ENCODE measurements around the gene ZNRF2.

- TF ChIP-seq CTCF (IDR thresholded peaks at IDR 0.05) = no peak
- TF ChIP-seq POLR2A (IDR thresholded peaks at IDR 0.05) = no peak
These were observed 111.3 kb downstream of the ZNRF2 start for GRCh38 chr7:30395676-30396075.
